COR-L47 (cell line): ENCODE results near the gene OXT.

Experiments used
- DNase-seq: peaks from one replicate; lab custom pipeline; 2025; lab: John Stamatoyannopoulos, UW

The OXT gene

GRCh38 chr20:3084283-3084985 is 13.0 kb downstream of the OXT start, which contains the start of gene AVP:
AVP (minus strand) TSS chr20:3084724; CDS start chr20:3084674, 50 bp downstream.
- DNase-seq: no peak

- DNase-seq: no peak
Observed at GRCh38 chr20:3084986-3085360, 13.6 kb downstream of the OXT start.

- no peak for DNase-seq
Observed at GRCh38 chr20:3085571-3086072, 14.2 kb downstream of the OXT start.

GRCh38 chr20:3088031-3088430 is 16.6 kb downstream of the OXT start:
- no peak for DNase-seq

- DNase-seq: no peak
Observed at GRCh38 chr20:3090565-3090964, 19.1 kb downstream of the OXT start.

- no peak for DNase-seq
Observed at GRCh38 chr20:3092611-3093379, 21.4 kb downstream of the OXT start.

GRCh38 chr20:3093861-3094361 is 22.5 kb downstream of the OXT start:
- no peak for DNase-seq

- DNase-seq: no peak
Observed at GRCh38 chr20:3094848-3095629, 23.6 kb downstream of the OXT start.

GRCh38 chr20:3100480-3100879 is 29.1 kb downstream of the OXT start:
- DNase-seq: no peak

GRCh38 chr20:3101251-3101650 is 29.8 kb downstream of the OXT start:
- no peak for DNase-seq

- DNase-seq: no peak
Observed at GRCh38 chr20:3101737-3102574, 30.5 kb downstream of the OXT start.

- peak; percentile 21 for DNase-seq
Observed at GRCh38 chr20:3102575-3103368, 31.4 kb downstream of the OXT start.

GRCh38 chr20:3103369-3104032 is 32.1 kb downstream of the OXT start:
- no peak for DNase-seq

- DNase-seq: no peak
Observed at GRCh38 chr20:3105256-3106137, 34.1 kb downstream of the OXT start.

GRCh38 chr20:3106185-3106584 is 34.8 kb downstream of the OXT start:
- no peak for DNase-seq

GRCh38 chr20:3106658-3107463 is 35.4 kb downstream of the OXT start:
- DNase-seq: peak; percentile 80

- DNase-seq: no peak
Observed at GRCh38 chr20:3107464-3108025, 36.1 kb downstream of the OXT start.
